A673 (cell line): Measurements from ENCODE around the gene SRD5A3. TPM values are rescaled to one million over a fixed set of nuclear protein-coding genes. Genes with fewer than 3 reads are reported as not detected.

ENCODE experiments used
- BruUV-seq: library from RNA; stranded (reverse); fragments of 400-500 nt; replicated peaks from 2 replicates; lab custom pipeline; 2021; lab: Mats Ljungman, UMichigan
- CTCF ChIA-PET: fragments of 300-600 bp; sonication (Branson Sonifier 250); formaldehyde crosslinking; loops from one replicate; lab custom pipeline; 2022; ENCODE audit warnings: antibody characterized with exemption; lab: Charles Lee
- POLR2A ChIA-PET: fragments of 300-600 bp; sonication (Branson Sonifier 250); formaldehyde crosslinking; loops from one replicate; lab custom pipeline; 2022; ENCODE audit warnings: antibody characterized with exemption; ENCODE audit not compliant: low non-redundant PET; lab: Charles Lee
- DNase-seq: peaks from one replicate; pipeline ENCODE4 v3.0.0-alpha.2; 2015; ENCODE audit warnings: low spot score
- H3K27ac ChIP-seq: fragments of 200-600 bp; sonication (generic); 2 replicates; pipeline ENCODE4 v1.5.1; 2016; ENCODE audit warnings: mixed run types, low read depth, mild to moderate bottlenecking, mixed read lengths, antibody characterized with exemption, low read length; ENCODE audit not compliant: poor library complexity, severe bottlenecking
- H3K27me3 ChIP-seq: fragments of 200-600 bp; sonication (generic); replicated peaks from 2 replicates; pipeline ENCODE4 v1.6.1; 2017; ENCODE audit warnings: mixed run types, low read depth, mild to moderate bottlenecking, mixed read lengths, antibody characterized with exemption, low read length; ENCODE audit not compliant: insufficient read depth, poor library complexity
- H3K36me3 ChIP-seq: fragments of 200-600 bp; sonication (generic); 2 replicates; pipeline ENCODE4 v1.6.1; 2016; ENCODE audit warnings: mixed run types, mild to moderate bottlenecking, mixed read lengths, antibody characterized with exemption, low read length; ENCODE audit not compliant: insufficient read depth, poor library complexity, severe bottlenecking
- H3K4me1 ChIP-seq: fragments of 200-600 bp; sonication (generic); 2 replicates; pipeline ENCODE4 v1.6.1; 2017; ENCODE audit warnings: mixed run types, mild to moderate bottlenecking, mixed read lengths, antibody characterized with exemption, low read length; ENCODE audit not compliant: insufficient read depth, poor library complexity, severe bottlenecking
- H3K4me3 ChIP-seq: fragments of 200-600 bp; sonication (generic); 2 replicates; pipeline ENCODE4 v1.5.1; 2016; ENCODE audit warnings: low read depth, mixed run types, mild to moderate bottlenecking, mixed read lengths, low read length; ENCODE audit not compliant: poor library complexity, severe bottlenecking
- H3K9me3 ChIP-seq: fragments of 200-600 bp; sonication (generic); 2 replicates; pipeline ENCODE4 v1.6.1; 2016; ENCODE audit warnings: mixed run types, low read depth, mild to moderate bottlenecking, mixed read lengths, antibody characterized with exemption, low read length; ENCODE audit not compliant: poor library complexity, severe bottlenecking
- EZH2 ChIP-seq: fragments of 200-600 bp; sonication (generic); IDR thresholded peaks from 2 replicates; pipeline ENCODE4 v1.6.1; 2017; ENCODE audit warnings: borderline replicate concordance, low read depth, mild to moderate bottlenecking, mixed read lengths, antibody characterized with exemption, low read length; ENCODE audit not compliant: poor library complexity, severe bottlenecking
- intact Hi-C: fragments of 100-400 bp; cut with micrococcal nuclease; formaldehyde crosslinking; loops from one replicate; pipeline ENCODE4 v1.10.0; 2022; ENCODE audit not compliant: unreplicated experiment
- total RNA-seq: library from RNA; stranded (reverse); gene quantifications from 2 replicates; pipeline ENCODE4 v1.2.3, GENCODE V29; 2021
- TF ChIP-seq, protein P1 (sequence below): fragments of 300-800, 200-600 bp; sonication (generic); conservative IDR thresholded peaks from 2 replicates; pipeline ENCODE4 v1.5.1; 2017; ENCODE audit warnings: low read depth, mild to moderate bottlenecking, antibody characterized with exemption, low read length, moderate library complexity, mixed read lengths

SRD5A3 gene
- total RNA-seq, 1 experiment from 2014 or later = 48.1 TPM

DNA sequence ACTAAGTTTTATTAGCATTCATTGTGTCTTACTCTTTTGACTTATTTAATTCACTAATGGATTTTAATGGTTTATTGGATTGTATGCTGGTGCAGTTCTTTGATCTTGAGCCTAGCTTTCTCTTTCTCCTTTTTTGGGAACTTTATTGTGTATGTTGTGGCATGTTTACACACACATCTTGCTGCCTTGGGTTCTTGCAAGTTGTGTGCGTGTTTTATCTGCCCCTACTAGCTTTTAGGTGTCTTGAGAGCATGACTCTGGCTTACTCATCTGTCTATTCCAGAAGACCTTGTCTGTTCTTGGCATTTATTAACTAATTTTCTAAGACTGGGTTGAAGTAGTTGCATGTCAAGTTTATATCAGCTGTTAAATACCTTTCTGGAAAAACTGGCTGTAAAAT, 52.4 kb downstream of the SRD5A3 start:
- Histone ChIP-seq H3K27ac (no peak overlapping the region), H3K4me3 (peak overlapping the region; percentile 78), H3K4me1 (peaks cover 9% of the 10 kb centered on the region), H3K9me3 (no peaks in the 10 kb centered on the region), H3K36me3 (no peaks in the 10 kb centered on the region), H3K27me3 (no peaks in the 10 kb centered on the region)
- TF ChIP-seq, protein P1, sequence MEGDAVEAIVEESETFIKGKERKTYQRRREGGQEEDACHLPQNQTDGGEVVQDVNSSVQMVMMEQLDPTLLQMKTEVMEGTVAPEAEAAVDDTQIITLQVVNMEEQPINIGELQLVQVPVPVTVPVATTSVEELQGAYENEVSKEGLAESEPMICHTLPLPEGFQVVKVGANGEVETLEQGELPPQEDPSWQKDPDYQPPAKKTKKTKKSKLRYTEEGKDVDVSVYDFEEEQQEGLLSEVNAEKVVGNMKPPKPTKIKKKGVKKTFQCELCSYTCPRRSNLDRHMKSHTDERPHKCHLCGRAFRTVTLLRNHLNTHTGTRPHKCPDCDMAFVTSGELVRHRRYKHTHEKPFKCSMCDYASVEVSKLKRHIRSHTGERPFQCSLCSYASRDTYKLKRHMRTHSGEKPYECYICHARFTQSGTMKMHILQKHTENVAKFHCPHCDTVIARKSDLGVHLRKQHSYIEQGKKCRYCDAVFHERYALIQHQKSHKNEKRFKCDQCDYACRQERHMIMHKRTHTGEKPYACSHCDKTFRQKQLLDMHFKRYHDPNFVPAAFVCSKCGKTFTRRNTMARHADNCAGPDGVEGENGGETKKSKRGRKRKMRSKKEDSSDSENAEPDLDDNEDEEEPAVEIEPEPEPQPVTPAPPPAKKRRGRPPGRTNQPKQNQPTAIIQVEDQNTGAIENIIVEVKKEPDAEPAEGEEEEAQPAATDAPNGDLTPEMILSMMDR = no peak
- no peak for TF ChIP-seq EZH2
- intact Hi-C loops = no loop called here
- no peak for DNase-seq
- ChIA-PET CTCF (interaction anchor here (0.7 kb wide), 1 partner anchor 31 kb away, joined by 5 read pairs; no protein-coding TSS in a partner anchor), POLR2A (no interaction called here)
- no TSS peak for BruUV-seq

DNA sequence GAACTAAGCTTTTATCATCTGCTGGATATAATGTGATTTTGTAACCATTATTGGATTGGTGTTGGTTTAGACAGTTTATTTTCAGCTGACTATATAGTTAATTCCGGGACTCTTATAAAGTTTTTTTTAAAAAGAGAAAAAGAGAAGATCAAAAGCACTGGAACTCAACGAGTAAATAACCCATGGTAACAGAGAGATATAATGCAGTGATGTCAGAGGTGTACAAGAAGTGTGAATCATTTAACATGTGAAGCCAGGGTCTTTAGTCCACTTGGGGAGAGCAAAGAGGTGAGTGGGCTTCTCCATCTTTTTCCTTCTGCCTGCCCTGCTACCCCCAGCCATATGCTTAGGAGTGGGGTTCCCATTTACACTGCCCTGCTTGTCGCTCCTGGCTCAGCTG, 52.9 kb downstream of the SRD5A3 start:
- POLR2A ChIA-PET = no interaction called here
- H3K27me3 ChIP-seq = no peaks in the 10 kb centered on the region
- CTCF ChIA-PET = interaction anchor here (0.6 to 0.7 kb wide), 2 partner anchors 12 to 32 kb away, joined by 3 to 5 read pairs; no protein-coding TSS in a partner anchor
- intact Hi-C loops = no loop called here
- no peak overlapping the region for H3K4me3 ChIP-seq
- BruUV-seq = no TSS peak
- no peaks in the 10 kb centered on the region for H3K36me3 ChIP-seq
- DNase-seq = no peak
- H3K9me3 ChIP-seq = no peaks in the 10 kb centered on the region
- H3K27ac ChIP-seq = no peak overlapping the region
- peaks cover 9% of the 10 kb centered on the region for H3K4me1 ChIP-seq
- TF ChIP-seq EZH2 = no peak
- TF ChIP-seq, protein P1 = no peak

DNA sequence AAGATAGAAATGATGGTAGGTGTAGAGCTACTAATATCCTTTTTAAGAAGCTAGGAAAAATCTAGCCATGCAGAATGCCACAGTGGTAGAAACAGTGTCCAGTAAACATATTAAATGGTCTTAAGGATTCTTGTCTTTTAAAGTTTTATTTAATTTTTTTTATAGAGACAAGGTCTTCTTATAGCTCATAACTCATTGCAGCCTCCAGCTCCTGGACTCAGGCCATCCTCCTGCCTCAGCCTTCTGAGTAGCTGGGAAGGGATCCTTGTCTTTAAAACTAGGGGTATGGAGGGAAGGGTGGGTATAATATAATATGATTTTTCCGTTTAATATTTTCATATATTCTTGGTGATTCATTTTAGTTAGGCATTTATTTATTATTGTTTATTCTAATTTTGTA, 53.5 kb downstream of the SRD5A3 start:
- Histone ChIP-seq H3K9me3 (no peaks in the 10 kb centered on the region), H3K36me3 (no peaks in the 10 kb centered on the region), H3K27me3 (no peaks in the 10 kb centered on the region), H3K4me1 (peaks cover 9% of the 10 kb centered on the region), H3K27ac (no peak overlapping the region), H3K4me3 (no peak overlapping the region)
- intact Hi-C loops = no loop called here
- ChIA-PET CTCF (no interaction called here), POLR2A (no interaction called here)
- BruUV-seq = no TSS peak
- TF ChIP-seq, protein P1 = no peak
- TF ChIP-seq EZH2 = no peak
- DNase-seq = no peak
